Measurements from ENCODE around the gene CD14.
"Not testable (repeated sequence)": the region's sequence is repeated elsewhere in the genome, so short reads cannot be mapped to it uniquely, and the experiment has no call there.

Gene CD14

GRCh38 chr5:140630292-140631035 is 2.5 kb downstream of the CD14 start:
- POLR2A ChIA-PET = interaction anchor here (0.6 kb wide), 1 partner anchor 61 kb away, joined by 3 read pairs; no protein-coding TSS in a partner anchor
- DNase-seq (ENCODE audit: extremely low spot score) = no peak
- no peak for TF ChIP-seq CTCF (IDR thresholded peaks at IDR 0.05; ENCODE audit: control extremely low read depth, extremely low read depth, low read depth, missing control alignments)
- CTCF ChIA-PET = interaction anchor here (0.7 to 1.2 kb wide), 6 partner anchors 9 to 265 kb away, joined by 3 read pairs; partner anchors contain the start of gene TMCO6

GRCh38 chr5:140628711-140629110 is 4.3 kb downstream of the CD14 start:
- no peak for TF ChIP-seq CTCF (IDR thresholded peaks at IDR 0.05; ENCODE audit: control extremely low read depth, extremely low read depth, low read depth, missing control alignments)
- DNase-seq (ENCODE audit: extremely low spot score) = no peak
- ChIA-PET CTCF (no interaction called here), POLR2A (no interaction called here)

GRCh38 chr5:140627972-140628371 is 5.0 kb downstream of the CD14 start:
- no peak for DNase-seq (ENCODE audit: extremely low spot score)
- TF ChIP-seq CTCF (IDR thresholded peaks at IDR 0.05; ENCODE audit: control extremely low read depth, extremely low read depth, low read depth, missing control alignments) = no peak
- ChIA-PET CTCF (interaction anchor here (1.1 kb wide), 1 partner anchor 9 kb away, joined by 3 read pairs; no protein-coding TSS in a partner anchor), POLR2A (no interaction called here)

GRCh38 chr5:140624886-140625285 is 8.1 kb downstream of the CD14 start:
- CTCF ChIA-PET = interaction anchor here (0.7 to 1.4 kb wide), 2 partner anchors 10 to 12 kb away, joined by 3 to 5 read pairs; no protein-coding TSS in a partner anchor
- DNase-seq (ENCODE audit: extremely low spot score); POLR2A ChIA-PET: not testable (repeated sequence)

GRCh38 chr5:140623061-140623460 is 9.9 kb downstream of the CD14 start:
- CTCF ChIA-PET = interaction anchor here (1.3 to 1.4 kb wide), 2 partner anchors 11 to 271 kb away, joined by 3 read pairs; no protein-coding TSS in a partner anchor
- DNase-seq (ENCODE audit: extremely low spot score); POLR2A ChIA-PET: not testable (repeated sequence)

GRCh38 chr5:140622301-140622700 is 10.7 kb downstream of the CD14 start:
- ChIA-PET CTCF (interaction anchor here (0.8 to 1.3 kb wide), 2 partner anchors 33 to 250 kb away, joined by 4 read pairs; no protein-coding TSS in a partner anchor), POLR2A (no interaction called here)
- no peak for DNase-seq (ENCODE audit: extremely low spot score)
- no peak for TF ChIP-seq CTCF (IDR thresholded peaks at IDR 0.05; ENCODE audit: control extremely low read depth, extremely low read depth, low read depth, missing control alignments)

GRCh38 chr5:140611020-140611521 is 21.9 kb downstream of the CD14 start:
- TF ChIP-seq CTCF (IDR thresholded peaks at IDR 0.05; ENCODE audit: control extremely low read depth, extremely low read depth, low read depth, missing control alignments) = no peak
- POLR2A ChIA-PET = no interaction called here
- DNase-seq (ENCODE audit: extremely low spot score) = no peak
- CTCF ChIA-PET = interaction anchor here (0.8 to 1.3 kb wide), 3 partner anchors 9 to 76 kb away, joined by 3 to 4 read pairs (median 3); no protein-coding TSS in a partner anchor
